IMR-90 (cell line): ENCODE measurements around the gene LAS1L. TPM values are rescaled to one million over a fixed set of nuclear protein-coding genes. Genes with fewer than 3 reads are reported as not detected.
"Not testable (repeated sequence)": the region's sequence is repeated elsewhere in the genome, so short reads cannot be mapped to it uniquely, and the experiment has no call there.

ENCODE experiments used
- ATAC-seq: fragments of 200-7000 bp; cut with Tn5 transposase; 2 replicates; pipeline ENCODE4 v1.9.1; 2020; ENCODE audit warnings: low read depth, mild to moderate bottlenecking, moderate library complexity
- BruUV-seq: library from RNA; stranded (reverse); fragments of 400-500 nt; replicated peaks from 2 replicates; lab custom pipeline; 2021; lab: Mats Ljungman, UMichigan
- CTCF ChIA-PET: fragments of 300-600 bp; formaldehyde crosslinking; extraction: SDS; loops from one replicate; lab custom pipeline; 2021; ENCODE audit warnings: antibody characterized with exemption; lab: Yijun Ruan, JAX
- POLR2A ChIA-PET: fragments of 300-600 bp; sonication (Branson Sonifier 250); formaldehyde crosslinking; loops from one replicate; lab custom pipeline; 2022; ENCODE audit warnings: antibody characterized with exemption; ENCODE audit not compliant: unreplicated experiment; lab: Charles Lee
- DNase-seq: peaks from one replicate; pipeline ENCODE4 v3.0.0; 2013
- H2AFZ ChIP-seq: replicated peaks from 2 replicates; pipeline ENCODE3; 2013; ENCODE audit warnings: low read length, mild to moderate bottlenecking; ENCODE audit not compliant: poor library complexity
- H2AK5ac ChIP-seq: 2 replicates; pipeline ENCODE4 v1.6.1; 2013; ENCODE audit warnings: low read depth, low read length, inconsistent platforms
- H2AK9ac ChIP-seq: replicated peaks from 2 replicates; pipeline ENCODE3; 2013; ENCODE audit warnings: mild to moderate bottlenecking, low read depth, low read length, moderate library complexity; ENCODE audit not compliant: poor library complexity
- H2BK120ac ChIP-seq: 2 replicates; pipeline ENCODE4 v1.6.1; 2013; ENCODE audit warnings: low read depth, low read length, inconsistent platforms
- H2BK15ac ChIP-seq: 3 replicates; pipeline ENCODE4 v1.6.1; 2013; ENCODE audit warnings: low read depth, low read length, inconsistent platforms
- H2BK20ac ChIP-seq: 2 replicates; pipeline ENCODE4 v1.6.1; 2013; ENCODE audit warnings: low read depth, mild to moderate bottlenecking, inconsistent platforms, low read length, moderate library complexity
- H2BK5ac ChIP-seq: 2 replicates; pipeline ENCODE4 v1.6.1; 2013; ENCODE audit warnings: mild to moderate bottlenecking, low read depth, low read length, inconsistent platforms; ENCODE audit not compliant: poor library complexity, severe bottlenecking
- H3K14ac ChIP-seq: replicated peaks from 2 replicates; pipeline ENCODE4 v1.6.1; 2013; ENCODE audit warnings: low read depth, low read length, inconsistent platforms
- H3K18ac ChIP-seq: 2 replicates; pipeline ENCODE4 v1.6.1; 2013; ENCODE audit warnings: low read depth, low read length, control low read depth
- H3K23ac ChIP-seq: 2 replicates; pipeline ENCODE4 v1.6.1; 2013; ENCODE audit warnings: low read depth, low read length, inconsistent platforms
- H3K27ac ChIP-seq: 2 replicates; pipeline ENCODE4 v1.5.1; 2013; ENCODE audit warnings: mild to moderate bottlenecking, control low read depth, low read length; ENCODE audit not compliant: insufficient read depth
- H3K27me3 ChIP-seq: 2 replicates; pipeline ENCODE4 v1.6.1; 2013; ENCODE audit warnings: low read length; ENCODE audit not compliant: control insufficient read depth, insufficient read depth
- H3K36me3 ChIP-seq: 2 replicates; pipeline ENCODE4 v1.6.1; 2013; ENCODE audit warnings: low read length, mixed read lengths; ENCODE audit not compliant: control insufficient read depth, insufficient read depth
- H3K4ac ChIP-seq: 2 replicates; pipeline ENCODE4 v1.6.1; 2013; ENCODE audit warnings: low read depth, low read length, inconsistent platforms
- H3K4me1 ChIP-seq: 2 replicates; pipeline ENCODE4 v1.6.1; 2013; ENCODE audit warnings: low read length, mixed read lengths; ENCODE audit not compliant: control insufficient read depth, insufficient read depth
- H3K4me2 ChIP-seq: 2 replicates; pipeline ENCODE4 v1.6.1; 2013; ENCODE audit warnings: low read depth, mild to moderate bottlenecking, control low read depth, low read length, moderate library complexity
- H3K4me3 ChIP-seq: 2 replicates; pipeline ENCODE4 v1.5.1; 2013; ENCODE audit warnings: low read depth, mild to moderate bottlenecking, control low read depth, low read length, moderate library complexity; ENCODE audit not compliant: insufficient read depth
- H3K56ac ChIP-seq: 2 replicates; pipeline ENCODE4 v1.6.1; 2013; ENCODE audit warnings: low read length, inconsistent platforms; ENCODE audit not compliant: insufficient read depth; ENCODE audit errors: extremely low read depth
- H3K79me1 ChIP-seq, 2 experiments: 2 replicates each; pipeline ENCODE4 v1.6.1; 2013; ENCODE audit warnings: low read length in 2 of 2, inconsistent platforms in 1 of 2, low read depth in 1 of 2
- H3K9ac ChIP-seq: 2 replicates; pipeline ENCODE4 v1.6.1; 2013; ENCODE audit warnings: low read depth, low read length, control low read depth
- H3K9me1 ChIP-seq: 2 replicates; pipeline ENCODE4 v1.6.1; 2013; ENCODE audit warnings: low read length, inconsistent platforms; ENCODE audit not compliant: insufficient read depth
- H3K9me3 ChIP-seq: 2 replicates; pipeline ENCODE4 v1.6.1; 2013; ENCODE audit warnings: low read length; ENCODE audit not compliant: control insufficient read depth, insufficient read depth
- H4K20me1 ChIP-seq: 2 replicates; pipeline ENCODE4 v1.6.1; 2013; ENCODE audit warnings: low read length, inconsistent platforms; ENCODE audit not compliant: insufficient read depth
- H4K5ac ChIP-seq: 2 replicates; pipeline ENCODE4 v1.6.1; 2013; ENCODE audit warnings: mild to moderate bottlenecking, low read depth, low read length, control low read depth
- H4K8ac ChIP-seq, 2 experiments: 2 replicates each; pipeline ENCODE4 v1.6.1; 2013; ENCODE audit warnings: low read depth in 2 of 2, low read length in 2 of 2, control low read depth in 1 of 2, inconsistent platforms in 1 of 2
- H4K91ac ChIP-seq: 2 replicates; pipeline ENCODE4 v1.6.1; 2013; ENCODE audit warnings: low read depth, low read length, inconsistent platforms; ENCODE audit not compliant: insufficient read depth
- WGBS, 2 experiments: methylation state at CpG; one replicate each; pipeline versions ENCODE4 v1.1.5 to v1.1.7; 2013; ENCODE audit warnings: missing lambda C conversion rate in 2 of 2; ENCODE audit not compliant: insufficient read length in 1 of 2; ENCODE audit errors: extremely low coverage in 2 of 2; 5-methylcytosine and 5-hydroxymethylcytosine counted together
- dilution Hi-C: fragments of 300-500 bp; cut with HindIII; formaldehyde crosslinking; loops from one replicate; pipeline ENCODE4 v1.14.3; 2018; ENCODE audit warnings: low sequenced_read_pairs; ENCODE audit not compliant: unreplicated experiment
- in situ Hi-C: fragments of 300-500 bp; cut with MboI; formaldehyde crosslinking; loops from 3 replicates; pipeline ENCODE4 v1.14.3; 2019; ENCODE audit warnings: low sequenced_read_pairs, inconsistent platforms, mixed read lengths
- intact Hi-C: fragments of 100-400 bp; cut with micrococcal nuclease; formaldehyde crosslinking; loops from 2 replicates; pipeline ENCODE4 v1.10.0; 2022
- polyA plus RNA-seq, 3 experiments: library from polyadenylated mRNA; depleted of rRNA; stranded (reverse); fragments of >200 nt; gene quantifications; 2 replicates each; pipeline ENCODE4 v1.2.3, GENCODE V29; 2012; ENCODE audit warnings: low replicate concordance in 1 of 3
- total RNA-seq: library from RNA; depleted of rRNA; stranded (reverse); fragments of >200 nt; gene quantifications from 2 replicates; pipeline ENCODE4 v1.2.3, GENCODE V29; 2012

LAS1L gene
- total and polyA plus RNA-seq, 2 of the 4 experiments (the other 2 are of a cell fraction): 22.8 to 29.2 TPM

DNA sequence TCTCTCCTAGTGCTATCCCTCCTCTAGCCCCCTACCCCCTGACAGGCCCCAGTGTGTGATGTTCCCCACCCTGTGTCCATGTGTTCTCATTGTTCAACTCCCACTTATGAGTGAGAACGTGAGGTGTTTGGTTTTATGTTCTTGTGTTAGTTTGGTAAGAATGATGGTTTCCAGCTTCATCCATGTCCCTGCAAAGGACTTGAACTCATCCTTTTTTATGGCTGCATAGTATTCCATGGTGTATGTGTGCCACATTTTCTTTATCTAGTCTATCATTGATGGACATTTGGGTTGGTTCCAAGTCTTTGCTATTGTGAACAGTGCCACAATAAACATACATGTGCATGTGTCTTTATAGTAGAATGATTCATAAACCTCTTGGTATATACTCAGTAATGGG is 28.3 kb upstream of the LAS1L start:
- H4K20me1 ChIP-seq, H3K9me3 ChIP-seq, H4K91ac ChIP-seq, H2BK120ac ChIP-seq, H3K27ac ChIP-seq, H3K14ac ChIP-seq, H2AK5ac ChIP-seq, DNase-seq, H2BK20ac ChIP-seq, CTCF ChIA-PET, in situ Hi-C loops, H2AK9ac ChIP-seq, intact Hi-C loops, ATAC-seq, H3K4me1 ChIP-seq, BruUV-seq, H3K79me1 ChIP-seq, H3K18ac ChIP-seq, H4K5ac ChIP-seq, dilution Hi-C loops, H3K36me3 ChIP-seq, H3K9ac ChIP-seq, H3K23ac ChIP-seq, H4K8ac ChIP-seq, H3K27me3 ChIP-seq, H3K4me2 ChIP-seq, H3K56ac ChIP-seq, H2BK5ac ChIP-seq, POLR2A ChIA-PET, H2AFZ ChIP-seq, H2BK15ac ChIP-seq, H3K9me1 ChIP-seq, H3K4me3 ChIP-seq, H3K4ac ChIP-seq: not testable (repeated sequence)
- no CpG with 5 or more reads among the region's 1 CpG for WGBS, 2 experiments
